Stimulated activated CD8-positive, alpha-beta memory T cell treated with anti-CD3 and anti-CD28 coated beads, Interleukin-4, amount 100 ng/mL, for 24 hours (primary cell): Measurements from ENCODE around the gene CASP8AP2.
"Not testable (repeated sequence)": the region's sequence is repeated elsewhere in the genome, so short reads cannot be mapped to it uniquely, and the experiment has no call there.

Experiments
- DNase-seq: peaks from one replicate; pipeline ENCODE4 v3.0.0-alpha.2; 2020; ENCODE audit warnings: low read depth

The CASP8AP2 gene

GRCh38 chr6:89887452-89888137, 57.9 kb downstream of the CASP8AP2 start:
- DNase-seq: no peak

- no peak for DNase-seq
Measured at GRCh38 chr6:89888138-89888514, 58.4 kb downstream of the CASP8AP2 start.

GRCh38 chr6:89888871-89889270, 59.2 kb downstream of the CASP8AP2 start:
- no peak for DNase-seq

GRCh38 chr6:89890845-89891528, 61.3 kb downstream of the CASP8AP2 start:
- DNase-seq: not testable (repeated sequence)

DNA sequence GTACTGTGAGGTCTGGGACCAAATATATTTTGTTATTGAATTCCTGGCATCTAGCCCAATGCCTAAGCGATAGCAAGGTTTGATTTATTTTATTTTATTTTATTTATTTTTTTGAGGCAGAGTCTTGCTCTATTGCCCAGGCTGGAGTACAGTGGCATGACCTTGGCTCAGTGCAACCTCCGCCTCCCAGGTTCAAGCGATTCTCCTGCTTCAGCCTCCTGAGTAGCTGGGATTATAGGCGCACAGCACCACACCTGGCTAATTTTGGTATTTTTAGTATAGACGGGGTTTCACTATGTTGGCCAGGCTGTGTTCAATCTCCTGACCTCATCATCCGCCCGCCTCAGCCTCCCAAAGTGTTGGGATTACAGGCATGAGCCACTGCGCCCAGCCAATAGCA, 62.9 kb downstream of the CASP8AP2 start:
- DNase-seq: not testable (repeated sequence)

DNA sequence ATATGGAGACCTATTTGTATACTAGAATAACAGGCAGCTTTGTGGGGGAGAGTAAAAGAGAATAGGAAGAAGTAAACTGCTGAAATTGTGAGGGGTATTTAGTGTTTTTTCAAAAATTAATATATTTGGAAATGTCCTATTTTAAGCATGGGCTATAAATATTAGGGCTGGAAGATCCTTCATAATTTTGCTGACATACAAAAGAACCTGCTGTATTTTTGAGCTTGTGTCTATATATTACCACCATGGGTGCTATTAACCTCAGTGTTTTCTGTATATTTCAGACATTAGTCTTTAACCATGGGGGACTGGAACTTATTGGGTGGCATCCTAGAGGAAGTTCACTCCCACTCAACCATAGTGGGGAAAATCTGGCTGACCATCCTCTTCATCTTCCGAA, 64.5 kb downstream of the CASP8AP2 start, which contains the start of gene GJA10:
GJA10 (plus strand) TSS at position 301 of the 400 bp plus-strand sequence; CDS start at position 301, 0 bp downstream.
- no peak for DNase-seq

GRCh38 chr6:89895276-89895874, 65.7 kb downstream of the CASP8AP2 start:
- no peak for DNase-seq

- DNase-seq: not testable (repeated sequence)
Measured at GRCh38 chr6:89910001-89910901, 80.6 kb downstream of the CASP8AP2 start.

GRCh38 chr6:89910902-89911240, 81.2 kb downstream of the CASP8AP2 start:
- DNase-seq: no peak

DNA sequence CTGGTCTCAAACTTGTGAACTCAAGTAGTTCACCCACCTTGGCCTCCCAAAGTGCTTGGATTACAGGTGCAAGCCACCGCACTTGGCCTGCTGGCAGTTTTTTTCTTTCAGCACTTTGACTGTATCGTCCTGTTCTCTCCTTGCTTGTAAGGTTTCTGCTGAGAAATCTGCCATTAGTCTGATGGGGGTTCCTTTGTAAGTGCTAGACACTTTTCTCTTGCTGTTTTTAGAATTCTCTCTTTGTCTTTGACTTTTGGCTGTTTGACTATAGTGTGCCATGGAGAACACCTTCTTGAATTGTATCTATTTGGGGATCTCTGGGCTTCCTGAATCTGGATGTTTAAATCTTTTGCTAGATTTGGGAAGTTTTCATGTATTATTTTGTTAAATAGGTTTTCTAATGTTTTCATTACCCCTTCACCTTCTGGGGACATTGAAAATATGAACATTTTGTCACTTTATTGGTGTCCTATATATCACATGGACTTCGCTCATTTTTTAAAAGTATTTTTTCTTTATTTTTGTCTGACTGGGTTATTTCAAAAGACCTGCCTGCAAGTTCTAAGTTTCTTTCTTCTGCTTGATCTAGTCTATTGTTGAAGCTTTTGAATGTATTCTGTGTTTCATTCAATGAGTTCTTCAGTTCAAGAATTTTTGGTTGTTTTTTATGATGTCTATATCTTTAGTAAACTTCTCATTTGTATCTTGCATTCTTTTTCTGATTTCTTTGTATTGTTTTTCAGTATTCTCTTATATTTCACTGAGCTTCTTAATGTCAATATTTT, 86.6 kb downstream of the CASP8AP2 start:
- no peak for DNase-seq

- no peak for DNase-seq
Measured at GRCh38 chr6:89917216-89917615, 87.5 kb downstream of the CASP8AP2 start.

- no peak for DNase-seq
Measured at GRCh38 chr6:89917801-89918366, 88.2 kb downstream of the CASP8AP2 start.
